ENCODE data around the gene MYO3B. TPM values are rescaled to one million over a fixed set of nuclear protein-coding genes. Genes with fewer than 3 reads are reported as not detected.
"Not testable (repeated sequence)": the region's sequence is repeated elsewhere in the genome, so short reads cannot be mapped to it uniquely, and the experiment has no call there.

Gene MYO3B
- polyA plus RNA-seq, 1 donor, result 0.30 TPM

DNA sequence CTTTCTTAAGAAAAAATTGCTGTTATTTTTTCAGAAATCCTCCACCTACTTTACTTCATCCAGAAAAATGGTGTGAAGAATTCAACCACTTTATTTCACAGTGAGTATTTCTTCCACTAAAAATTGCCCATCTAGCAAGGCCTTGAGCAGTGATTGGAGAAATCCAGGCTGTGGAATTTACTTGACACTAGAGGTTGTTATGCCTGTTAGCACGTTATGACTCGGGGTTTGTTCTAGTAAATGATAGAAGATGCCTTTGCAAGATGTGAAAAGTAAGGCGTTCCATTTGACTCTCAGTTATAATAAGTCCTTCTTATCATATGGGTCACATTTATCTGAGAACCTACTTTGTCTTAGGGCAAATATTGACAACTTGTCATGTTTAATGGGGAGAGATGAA, 157.4 kb downstream of the MYO3B start:
- DNase-seq, result no peak
- H3K9me3 ChIP-seq (ENCODE audit: control insufficient read depth, low read depth, low read length), result no peaks in the 10 kb centered on the region
- H3K27ac ChIP-seq (ENCODE audit: low read length), result no peak overlapping the region
- H3K27me3 ChIP-seq (ENCODE audit: control insufficient read depth, insufficient read depth, low read length), result peaks cover 3% of the 10 kb centered on the region
- no CpG with 5 or more reads among the region's 3 CpGs for WGBS (ENCODE audit: insufficient coverage, low lambda C conversion rate)
- no peaks in the 10 kb centered on the region for H3K36me3 ChIP-seq (ENCODE audit: control insufficient read depth, insufficient read depth, low read length)
- no peak overlapping the region for H3K4me3 ChIP-seq (ENCODE audit: low read length)
- H3K4me1 ChIP-seq (ENCODE audit: control insufficient read depth, insufficient read depth, low read length), result no peaks in the 10 kb centered on the region

DNA sequence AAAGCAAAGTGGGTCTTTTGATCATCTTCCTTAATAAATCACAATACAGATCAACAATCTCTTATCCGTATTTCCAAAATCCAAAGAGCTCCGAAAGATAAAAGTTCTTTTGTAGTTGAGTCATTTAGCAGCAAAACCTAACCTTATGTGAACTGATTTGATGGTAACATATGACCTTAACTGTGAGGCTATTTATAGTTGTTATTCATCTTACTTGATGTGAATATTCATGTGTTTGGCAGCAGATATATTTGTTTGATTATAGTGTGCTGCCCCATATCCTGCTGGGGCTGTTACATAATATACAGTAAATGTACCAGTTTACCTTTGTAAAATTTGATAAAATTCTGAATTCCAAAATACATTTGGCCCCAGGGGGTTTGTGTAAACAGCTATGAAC, 158.5 kb downstream of the MYO3B start:
- H3K36me3 ChIP-seq (ENCODE audit: control insufficient read depth, insufficient read depth, low read length), result no peaks in the 10 kb centered on the region
- 93% methylated on average over 2 of the region's 2 CpGs for WGBS (ENCODE audit: insufficient coverage, low lambda C conversion rate)
- no peaks in the 10 kb centered on the region for H3K4me1 ChIP-seq (ENCODE audit: control insufficient read depth, insufficient read depth, low read length)
- no peak overlapping the region for H3K27ac ChIP-seq (ENCODE audit: low read length)
- H3K4me3 ChIP-seq (ENCODE audit: low read length), result no peak overlapping the region
- no peaks in the 10 kb centered on the region for H3K9me3 ChIP-seq (ENCODE audit: control insufficient read depth, low read depth, low read length)
- no peak for DNase-seq
- peaks cover 3% of the 10 kb centered on the region for H3K27me3 ChIP-seq (ENCODE audit: control insufficient read depth, insufficient read depth, low read length)

DNA sequence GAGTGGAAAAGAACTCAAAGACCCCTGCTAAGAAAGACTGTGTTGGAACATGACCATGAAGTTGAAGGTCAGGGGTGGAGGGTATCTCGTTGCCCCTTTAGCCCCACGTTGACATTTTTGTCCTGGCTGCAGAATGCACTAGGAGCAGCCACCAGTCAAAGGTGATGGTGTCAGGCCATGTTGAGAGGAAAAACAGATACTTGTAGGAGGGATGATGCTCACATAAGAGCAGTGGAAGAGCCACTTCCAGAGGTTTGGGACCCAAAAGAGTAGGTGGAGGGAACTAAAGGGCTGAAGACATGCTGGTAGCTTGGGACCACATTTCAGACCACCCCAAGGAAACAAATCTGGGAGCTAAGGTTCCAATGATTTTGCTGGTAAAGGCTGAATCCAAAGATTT, 159.0 kb downstream of the MYO3B start:
- Histone ChIP-seq H3K27me3 (ENCODE audit: control insufficient read depth, insufficient read depth, low read length) (peaks cover 3% of the 10 kb centered on the region), H3K4me3 (ENCODE audit: low read length) (no peak overlapping the region), H3K36me3 (ENCODE audit: control insufficient read depth, insufficient read depth, low read length) (no peaks in the 10 kb centered on the region), H3K4me1 (ENCODE audit: control insufficient read depth, insufficient read depth, low read length) (no peaks in the 10 kb centered on the region), H3K27ac (ENCODE audit: low read length) (no peak overlapping the region), H3K9me3 (ENCODE audit: control insufficient read depth, low read depth, low read length) (no peaks in the 10 kb centered on the region)
- WGBS (ENCODE audit: insufficient coverage, low lambda C conversion rate), result no CpG with 5 or more reads among the region's 2 CpGs
- DNase-seq, result no peak

DNA sequence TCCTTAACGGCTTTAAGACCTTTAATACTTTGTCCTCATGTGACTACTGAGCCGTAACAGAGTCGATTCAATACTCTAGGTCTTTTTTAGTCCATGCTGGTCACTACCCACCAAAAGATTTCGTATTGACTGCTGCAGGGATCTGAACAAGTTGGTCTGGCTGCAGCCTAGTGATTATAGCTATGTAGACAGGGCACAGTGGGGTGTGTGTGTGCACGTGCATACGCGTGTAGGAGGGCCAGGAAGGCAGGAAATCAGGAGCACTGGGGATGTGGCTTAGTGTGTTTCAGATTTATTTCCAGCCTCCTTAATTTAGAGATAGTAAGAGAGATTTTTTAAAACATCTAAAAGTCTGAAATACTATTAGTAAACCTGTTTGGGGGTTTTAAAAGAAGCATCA, 161.4 kb downstream of the MYO3B start:
- H3K9me3 ChIP-seq (ENCODE audit: control insufficient read depth, low read depth, low read length), result no peaks in the 10 kb centered on the region
- H3K27ac ChIP-seq (ENCODE audit: low read length), result no peak overlapping the region
- no peaks in the 10 kb centered on the region for H3K36me3 ChIP-seq (ENCODE audit: control insufficient read depth, insufficient read depth, low read length)
- WGBS (ENCODE audit: insufficient coverage, low lambda C conversion rate), result 29% methylated on average over 3 of the region's 7 CpGs
- no peak for DNase-seq
- no peaks in the 10 kb centered on the region for H3K4me1 ChIP-seq (ENCODE audit: control insufficient read depth, insufficient read depth, low read length)
- no peaks in the 10 kb centered on the region for H3K27me3 ChIP-seq (ENCODE audit: control insufficient read depth, insufficient read depth, low read length)
- H3K4me3 ChIP-seq (ENCODE audit: low read length), result no peak overlapping the region

DNA sequence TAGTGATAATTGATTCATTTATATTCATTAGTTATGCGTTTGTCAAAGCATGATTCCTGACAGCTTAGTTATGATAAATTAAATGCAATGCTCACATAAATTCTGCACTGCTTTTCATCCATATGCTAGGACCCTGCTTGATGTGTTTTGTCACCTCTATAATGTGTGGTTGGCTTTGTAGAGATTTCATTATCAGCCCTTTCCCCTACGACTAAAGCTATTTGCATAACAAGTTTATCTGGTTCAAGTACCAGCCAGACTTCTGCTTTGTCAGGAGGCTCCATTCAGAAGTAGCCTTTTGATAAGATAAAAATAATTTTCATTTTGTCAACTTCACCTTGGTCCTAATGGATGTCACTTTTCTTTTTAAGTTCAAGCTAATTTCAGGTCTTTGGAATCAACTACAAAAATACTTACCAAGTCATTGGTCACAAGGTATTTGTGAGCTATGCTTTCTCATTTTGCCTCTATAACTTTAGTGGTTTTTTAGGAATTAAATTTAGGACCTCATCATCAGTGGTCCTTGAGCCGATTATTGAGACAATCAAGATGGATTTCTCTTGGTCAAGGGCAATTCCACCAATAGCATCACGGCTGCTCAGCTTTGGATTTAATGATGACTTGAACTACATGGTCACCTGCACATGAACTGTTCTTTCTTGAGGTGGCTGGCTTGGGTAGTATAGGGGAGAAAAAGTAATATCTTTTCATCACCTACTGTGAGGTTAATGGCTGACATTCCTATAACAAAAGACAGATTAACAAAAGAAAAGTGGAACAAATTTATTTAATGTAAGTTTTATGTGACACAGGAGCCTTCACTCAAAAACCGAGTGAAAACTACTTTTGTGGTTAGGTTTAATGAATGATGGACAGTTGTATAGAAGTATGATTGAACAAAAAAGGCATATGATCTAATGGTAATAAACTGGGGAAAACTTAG, 162.1 kb downstream of the MYO3B start:
- no peaks in the 10 kb centered on the region for H3K4me1 ChIP-seq (ENCODE audit: control insufficient read depth, insufficient read depth, low read length)
- WGBS (ENCODE audit: insufficient coverage, low lambda C conversion rate), result no CpG with 5 or more reads among the region's 5 CpGs
- DNase-seq, result peak in 1 of 2 donors; percentile 12
- no peaks in the 10 kb centered on the region for H3K9me3 ChIP-seq (ENCODE audit: control insufficient read depth, low read depth, low read length)
- H3K27me3 ChIP-seq (ENCODE audit: control insufficient read depth, insufficient read depth, low read length), result no peaks in the 10 kb centered on the region
- H3K36me3 ChIP-seq (ENCODE audit: control insufficient read depth, insufficient read depth, low read length), result no peaks in the 10 kb centered on the region
- H3K4me3 ChIP-seq (ENCODE audit: low read length), result no peak overlapping the region
- H3K27ac ChIP-seq (ENCODE audit: low read length), result no peak overlapping the region

DNA sequence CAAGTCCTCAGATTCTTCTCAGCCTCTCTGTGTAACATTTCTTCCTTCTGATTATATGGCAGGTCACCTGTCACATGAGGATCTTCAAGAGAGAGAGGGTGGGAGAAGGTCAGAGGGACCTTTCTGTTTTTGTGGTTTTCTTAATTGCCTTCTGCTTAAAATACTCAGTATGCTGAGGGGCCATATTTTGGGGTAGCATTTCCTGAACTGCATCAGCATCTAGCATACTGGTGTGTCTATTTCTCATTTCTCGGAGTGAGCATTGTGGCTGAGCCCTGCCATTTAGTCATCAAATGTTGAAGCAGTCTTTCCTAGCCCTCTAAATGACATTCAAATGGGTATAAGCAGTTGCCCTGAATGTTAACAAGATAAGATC, 162.7 kb downstream of the MYO3B start:
- Histone ChIP-seq H3K27me3 (ENCODE audit: control insufficient read depth, insufficient read depth, low read length) (no peaks in the 10 kb centered on the region), H3K36me3 (ENCODE audit: control insufficient read depth, insufficient read depth, low read length) (no peaks in the 10 kb centered on the region), H3K27ac (ENCODE audit: low read length) (no peak overlapping the region), H3K9me3 (ENCODE audit: control insufficient read depth, low read depth, low read length) (no peaks in the 10 kb centered on the region), H3K4me3 (ENCODE audit: low read length) (no peak overlapping the region), H3K4me1 (ENCODE audit: control insufficient read depth, insufficient read depth, low read length) (no peaks in the 10 kb centered on the region)
- no peak for DNase-seq
- 100% methylated on average over 1 of the region's 1 CpG for WGBS (ENCODE audit: insufficient coverage, low lambda C conversion rate)

DNA sequence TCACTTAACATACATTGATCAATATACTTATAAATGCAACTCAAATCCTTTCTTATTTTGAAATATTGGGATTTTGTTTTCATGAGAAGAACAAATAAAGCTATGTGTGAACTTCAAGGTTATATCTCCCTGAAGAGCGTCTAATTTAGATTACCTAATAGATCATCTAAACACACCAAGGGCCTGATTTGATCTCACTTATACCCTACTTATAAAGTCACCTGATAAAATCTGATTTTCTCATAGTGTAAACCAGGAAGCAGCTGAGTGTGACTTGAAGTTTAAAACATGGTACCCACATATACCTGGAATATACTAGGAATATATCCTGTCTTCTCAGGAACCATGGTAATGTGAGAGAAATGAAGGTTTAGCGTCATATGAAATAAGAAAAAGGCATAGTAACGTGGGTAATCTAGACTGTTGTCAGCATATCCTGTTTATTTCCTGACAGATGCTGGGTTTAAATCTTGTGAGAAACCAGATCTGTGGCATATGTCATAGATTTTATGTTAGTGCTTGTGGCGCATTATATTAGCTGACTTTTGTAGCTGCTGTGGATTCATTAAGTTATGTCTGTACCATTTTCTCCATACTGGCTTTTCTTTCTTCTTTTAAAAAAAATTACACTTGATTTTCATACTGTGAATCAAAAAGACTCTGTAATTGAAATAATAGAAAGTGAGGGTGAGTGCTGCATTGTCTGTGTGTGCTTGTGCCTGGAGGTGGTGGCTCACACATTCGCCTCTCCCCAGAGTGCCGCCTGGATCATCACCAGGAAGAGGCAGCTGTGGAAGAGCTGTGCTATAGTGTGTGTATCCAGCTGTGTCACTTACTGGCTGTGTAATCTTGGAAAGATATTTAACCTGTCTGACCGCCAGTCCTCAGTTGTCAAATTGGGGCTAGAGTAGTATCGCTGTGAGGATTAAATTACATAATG, 164.0 kb downstream of the MYO3B start:
- no peaks in the 10 kb centered on the region for H3K27me3 ChIP-seq (ENCODE audit: control insufficient read depth, insufficient read depth, low read length)
- H3K36me3 ChIP-seq (ENCODE audit: control insufficient read depth, insufficient read depth, low read length), result no peaks in the 10 kb centered on the region
- no peaks in the 10 kb centered on the region for H3K4me1 ChIP-seq (ENCODE audit: control insufficient read depth, insufficient read depth, low read length)
- no peak overlapping the region for H3K27ac ChIP-seq (ENCODE audit: low read length)
- H3K4me3 ChIP-seq (ENCODE audit: low read length), result no peak overlapping the region
- H3K9me3 ChIP-seq (ENCODE audit: control insufficient read depth, low read depth, low read length), result no peaks in the 10 kb centered on the region
- no peak for DNase-seq
- no CpG with 5 or more reads among the region's 8 CpGs for WGBS (ENCODE audit: insufficient coverage, low lambda C conversion rate)

DNA sequence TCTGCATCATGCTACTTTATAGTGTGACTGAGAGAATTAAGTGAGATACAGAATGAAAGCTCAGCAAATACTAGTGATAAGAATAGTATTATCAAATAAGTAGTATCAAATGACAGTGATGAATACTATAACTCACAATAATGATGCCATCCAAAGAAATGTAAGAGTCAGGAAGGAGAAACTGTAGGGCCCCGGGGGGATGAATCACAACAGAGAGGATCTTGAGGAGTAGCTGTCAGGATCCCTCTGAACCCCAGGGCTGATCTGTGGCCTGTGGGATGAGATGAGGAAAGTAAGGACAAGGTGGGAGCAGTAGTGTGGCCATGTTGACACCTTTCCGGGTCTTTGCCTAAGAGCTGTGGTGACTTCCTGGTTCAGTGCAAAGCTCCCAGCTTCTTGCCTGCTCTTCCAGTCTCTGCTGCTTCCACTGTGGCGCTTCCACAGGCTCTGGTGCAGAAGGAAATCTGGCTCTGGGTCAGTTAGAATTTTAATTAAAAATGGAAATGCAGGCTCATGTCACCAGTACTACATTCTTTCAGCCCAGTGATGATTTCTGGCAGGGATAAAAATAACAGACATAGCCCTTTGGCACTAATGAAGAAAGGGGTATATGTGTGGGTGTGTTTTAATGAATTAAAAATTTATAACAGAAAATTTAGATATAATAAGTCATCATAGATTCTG, 166.9 kb downstream of the MYO3B start:
- H3K9me3 ChIP-seq (ENCODE audit: control insufficient read depth, low read depth, low read length), result no peaks in the 10 kb centered on the region
- no peak for DNase-seq
- H3K4me1 ChIP-seq (ENCODE audit: control insufficient read depth, insufficient read depth, low read length), result no peaks in the 10 kb centered on the region
- no CpG with 5 or more reads among the region's 3 CpGs for WGBS (ENCODE audit: insufficient coverage, low lambda C conversion rate)
- peaks cover 4% of the 10 kb centered on the region for H3K27me3 ChIP-seq (ENCODE audit: control insufficient read depth, insufficient read depth, low read length)
- H3K27ac ChIP-seq (ENCODE audit: low read length), result no peak overlapping the region
- no peak overlapping the region for H3K4me3 ChIP-seq (ENCODE audit: low read length)
- no peaks in the 10 kb centered on the region for H3K36me3 ChIP-seq (ENCODE audit: control insufficient read depth, insufficient read depth, low read length)

DNA sequence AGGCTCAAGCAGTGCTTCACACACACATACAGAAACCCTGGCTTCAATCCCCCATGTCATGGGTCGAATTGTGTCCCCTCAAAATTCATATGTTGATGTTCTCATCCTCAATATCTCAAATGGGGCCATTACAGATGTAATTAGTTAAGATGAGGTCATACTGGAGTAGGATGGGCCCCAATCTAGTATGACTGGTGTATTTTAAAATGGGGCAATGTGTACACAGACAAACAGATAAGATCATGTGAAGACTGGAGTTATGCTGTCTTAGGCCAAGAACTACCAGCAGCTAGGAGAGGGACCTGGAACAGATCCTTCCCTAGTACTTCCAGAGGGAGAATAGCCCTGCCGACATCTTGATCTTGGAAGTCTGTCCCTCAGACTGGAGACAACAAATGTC, 167.7 kb downstream of the MYO3B start:
- H3K9me3 ChIP-seq (ENCODE audit: control insufficient read depth, low read depth, low read length), result no peaks in the 10 kb centered on the region
- WGBS (ENCODE audit: insufficient coverage, low lambda C conversion rate), result no CpG with 5 or more reads among the region's 2 CpGs
- H3K27ac ChIP-seq (ENCODE audit: low read length), result no peak overlapping the region
- peaks cover 4% of the 10 kb centered on the region for H3K27me3 ChIP-seq (ENCODE audit: control insufficient read depth, insufficient read depth, low read length)
- H3K36me3 ChIP-seq (ENCODE audit: control insufficient read depth, insufficient read depth, low read length), result no peaks in the 10 kb centered on the region
- H3K4me3 ChIP-seq (ENCODE audit: low read length), result no peak overlapping the region
- H3K4me1 ChIP-seq (ENCODE audit: control insufficient read depth, insufficient read depth, low read length), result no peaks in the 10 kb centered on the region
- DNase-seq, result no peak

DNA sequence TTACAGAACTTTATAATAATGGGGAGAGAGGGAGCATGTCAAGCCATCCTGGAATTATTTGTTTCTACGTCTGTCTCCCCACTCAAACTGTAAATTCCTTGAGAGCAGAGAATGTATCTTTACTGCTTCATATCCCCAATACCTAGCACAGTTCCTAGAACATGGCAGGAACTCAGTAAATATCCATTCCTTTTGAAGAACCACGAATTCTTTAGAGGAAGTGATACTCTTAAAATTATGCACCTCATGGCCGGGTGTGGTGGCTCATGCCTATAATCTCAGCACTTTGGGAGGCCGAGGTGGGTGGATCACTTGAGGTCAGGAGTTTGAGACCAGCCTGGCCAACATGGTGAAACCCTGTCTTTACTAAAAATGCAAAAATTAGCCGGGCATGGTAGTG, 171.3 kb downstream of the MYO3B start:
- WGBS (ENCODE audit: insufficient coverage, low lambda C conversion rate), result no CpG with 5 or more reads among the region's 5 CpGs
- not testable (repeated sequence) for H3K4me1 ChIP-seq (ENCODE audit: control insufficient read depth, insufficient read depth, low read length); H3K9me3 ChIP-seq (ENCODE audit: control insufficient read depth, low read depth, low read length); H3K27ac ChIP-seq (ENCODE audit: low read length); H3K36me3 ChIP-seq (ENCODE audit: control insufficient read depth, insufficient read depth, low read length); H3K4me3 ChIP-seq (ENCODE audit: low read length); DNase-seq
- peaks cover 12% of the 10 kb centered on the region for H3K27me3 ChIP-seq (ENCODE audit: control insufficient read depth, insufficient read depth, low read length)
